ENCODE measurements around the gene VPS41.

DNA sequence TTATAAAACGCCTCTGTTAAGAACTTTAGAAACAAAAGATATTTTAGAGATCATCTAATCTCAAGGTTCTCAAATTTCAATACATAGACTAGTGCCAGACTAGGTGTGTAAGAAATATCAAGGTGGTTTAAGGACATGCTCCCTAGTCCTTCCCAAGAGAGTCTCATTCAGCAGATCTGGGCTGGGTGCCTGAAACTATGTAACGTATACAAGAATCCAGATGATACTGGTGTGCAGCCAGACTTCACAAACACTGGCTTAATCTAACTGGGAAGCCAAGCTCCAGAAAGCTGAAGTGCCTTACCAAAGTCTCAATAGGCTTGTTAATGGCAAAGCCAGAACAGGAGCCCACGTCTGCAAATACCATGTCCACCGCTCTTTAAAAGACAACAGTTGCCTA is 172.9 kb downstream of the VPS41 start:
- TF ChIP-seq, protein P1, sequence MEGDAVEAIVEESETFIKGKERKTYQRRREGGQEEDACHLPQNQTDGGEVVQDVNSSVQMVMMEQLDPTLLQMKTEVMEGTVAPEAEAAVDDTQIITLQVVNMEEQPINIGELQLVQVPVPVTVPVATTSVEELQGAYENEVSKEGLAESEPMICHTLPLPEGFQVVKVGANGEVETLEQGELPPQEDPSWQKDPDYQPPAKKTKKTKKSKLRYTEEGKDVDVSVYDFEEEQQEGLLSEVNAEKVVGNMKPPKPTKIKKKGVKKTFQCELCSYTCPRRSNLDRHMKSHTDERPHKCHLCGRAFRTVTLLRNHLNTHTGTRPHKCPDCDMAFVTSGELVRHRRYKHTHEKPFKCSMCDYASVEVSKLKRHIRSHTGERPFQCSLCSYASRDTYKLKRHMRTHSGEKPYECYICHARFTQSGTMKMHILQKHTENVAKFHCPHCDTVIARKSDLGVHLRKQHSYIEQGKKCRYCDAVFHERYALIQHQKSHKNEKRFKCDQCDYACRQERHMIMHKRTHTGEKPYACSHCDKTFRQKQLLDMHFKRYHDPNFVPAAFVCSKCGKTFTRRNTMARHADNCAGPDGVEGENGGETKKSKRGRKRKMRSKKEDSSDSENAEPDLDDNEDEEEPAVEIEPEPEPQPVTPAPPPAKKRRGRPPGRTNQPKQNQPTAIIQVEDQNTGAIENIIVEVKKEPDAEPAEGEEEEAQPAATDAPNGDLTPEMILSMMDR (IDR thresholded peaks at IDR 0.05): no peak
- TF ChIP-seq POLR2A (IDR thresholded peaks at IDR 0.05): no peak
